ENCODE results near the gene RYR2. TPM values are rescaled to one million over a fixed set of nuclear protein-coding genes. Genes with fewer than 3 reads are reported as not detected.

The RYR2 gene
- total and polyA plus RNA-seq, 4 donors, result 2.6 to 128 (median 17.7) TPM

- WGBS, 2 donors, result 85% methylated on average over 4 of the region's 4 CpGs
- no peaks in the 10 kb centered on the region for H3K4me1 ChIP-seq (ENCODE audit: control insufficient read depth in 1 of 2, insufficient read depth in 2 of 2, low read length in 2 of 2)
- no peak for DNase-seq
- no peak overlapping the region for H3K27ac ChIP-seq (ENCODE audit: low read depth in 1 of 2, low read length in 2 of 2)
- no peaks in the 10 kb centered on the region for H3K27me3 ChIP-seq (ENCODE audit: control insufficient read depth in 1 of 2, insufficient read depth in 2 of 2, low read length in 1 of 2)
- H3K9me3 ChIP-seq (ENCODE audit: control insufficient read depth, low read length), result no peaks in the 10 kb centered on the region
- intact Hi-C loops (cut with DNase I), result no loop called here
- H3K36me3 ChIP-seq (ENCODE audit: control insufficient read depth in 1 of 2, insufficient read depth in 2 of 2, low read length in 1 of 2), result peaks cover 0 to 2% of the 10 kb centered on the region in 2 donors
- H3K4me3 ChIP-seq (ENCODE audit: low read length in 2 of 2), result no peak overlapping the region
- no peak for ATAC-seq (ENCODE audit: low FRiP score)
Observed at GRCh38 chr1:237671262-237671661, 629.3 kb downstream of the RYR2 start.

DNA sequence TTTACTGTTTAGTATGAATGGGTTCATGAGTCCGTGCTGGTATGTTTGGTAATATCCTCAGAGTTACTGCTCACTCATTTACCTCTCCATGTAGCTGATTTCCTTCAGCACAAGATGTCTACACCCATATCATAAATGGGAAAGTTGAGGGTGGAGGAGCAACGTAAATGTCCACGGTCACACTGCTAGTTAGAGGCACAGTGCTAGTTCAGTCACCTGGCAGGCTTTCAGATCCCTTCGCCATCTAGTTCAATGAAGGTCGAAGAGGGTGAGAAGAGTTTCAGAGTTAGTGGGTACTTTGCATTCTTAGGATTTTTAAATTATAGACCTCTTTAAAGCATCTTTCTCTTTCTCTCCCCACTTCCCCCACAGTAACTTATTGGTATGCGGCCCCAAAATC is 630.0 kb downstream of the RYR2 start:
- Histone ChIP-seq H3K27me3 (ENCODE audit: control insufficient read depth in 1 of 2, insufficient read depth in 2 of 2, low read length in 1 of 2) (no peaks in the 10 kb centered on the region), H3K9me3 (ENCODE audit: control insufficient read depth, low read length) (no peaks in the 10 kb centered on the region), H3K4me1 (ENCODE audit: control insufficient read depth in 1 of 2, insufficient read depth in 2 of 2, low read length in 2 of 2) (no peaks in the 10 kb centered on the region), H3K4me3 (ENCODE audit: low read length in 2 of 2) (no peak overlapping the region), H3K27ac (ENCODE audit: low read depth in 1 of 2, low read length in 2 of 2) (no peak overlapping the region), H3K36me3 (ENCODE audit: control insufficient read depth in 1 of 2, insufficient read depth in 2 of 2, low read length in 1 of 2) (peaks cover 0 to 2% of the 10 kb centered on the region in 2 donors)
- WGBS, 2 donors, result 88% methylated on average over 6 of the region's 6 CpGs
- intact Hi-C loops (cut with DNase I), result no loop called here
- DNase-seq, result no peak
- ATAC-seq (ENCODE audit: low FRiP score), result no peak

DNA sequence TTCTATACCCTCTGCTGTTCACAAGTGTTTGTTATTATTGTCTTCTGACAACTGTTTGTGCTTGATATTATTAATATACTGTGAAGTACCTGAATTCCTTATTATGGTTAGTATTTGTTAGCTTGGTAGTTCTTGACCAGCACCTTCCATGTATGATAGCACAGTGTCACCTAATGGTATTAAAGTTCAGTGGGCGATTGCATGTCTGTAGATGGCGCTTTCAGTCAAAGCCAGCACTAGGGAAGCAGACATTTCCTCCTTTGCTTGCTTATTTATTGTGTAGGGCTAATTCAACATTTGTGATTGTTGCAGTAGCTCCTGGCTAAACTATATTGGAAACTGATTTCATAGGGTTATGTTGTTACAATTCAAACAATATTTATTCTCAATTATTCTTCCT is 630.8 kb downstream of the RYR2 start:
- ATAC-seq (ENCODE audit: low FRiP score), result no peak
- H3K27me3 ChIP-seq (ENCODE audit: control insufficient read depth in 1 of 2, insufficient read depth in 2 of 2, low read length in 1 of 2), result no peaks in the 10 kb centered on the region
- no peak overlapping the region for H3K4me3 ChIP-seq (ENCODE audit: low read length in 2 of 2)
- H3K9me3 ChIP-seq (ENCODE audit: control insufficient read depth, low read length), result no peaks in the 10 kb centered on the region
- intact Hi-C loops (cut with DNase I), result no loop called here
- no peak overlapping the region for H3K27ac ChIP-seq (ENCODE audit: low read depth in 1 of 2, low read length in 2 of 2)
- 63 to 69% methylated on average over 2 of the region's 2 CpGs for WGBS, 2 donors
- DNase-seq, result no peak
- H3K36me3 ChIP-seq (ENCODE audit: control insufficient read depth in 1 of 2, insufficient read depth in 2 of 2, low read length in 1 of 2), result peaks cover 0 to 2% of the 10 kb centered on the region in 2 donors
- H3K4me1 ChIP-seq (ENCODE audit: control insufficient read depth in 1 of 2, insufficient read depth in 2 of 2, low read length in 2 of 2), result no peaks in the 10 kb centered on the region

DNA sequence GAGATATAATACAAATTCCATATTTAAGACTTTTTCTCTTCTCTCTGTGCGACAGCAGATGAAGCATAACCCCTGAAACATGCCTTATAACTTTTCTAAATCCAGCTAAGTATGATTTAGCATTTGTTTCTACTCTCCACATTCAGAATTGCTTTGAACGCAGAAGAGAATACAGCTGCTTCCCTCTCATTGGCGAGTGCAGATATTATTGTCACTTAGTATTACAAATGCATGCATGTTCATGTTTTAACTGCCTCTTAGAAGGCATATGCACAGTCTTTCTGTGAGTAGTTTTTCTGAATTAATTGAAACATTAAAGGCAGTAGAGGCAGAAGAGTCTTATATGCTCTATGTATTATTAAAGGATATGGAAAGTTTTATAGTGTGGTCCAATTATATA is 631.6 kb downstream of the RYR2 start:
- H3K9me3 ChIP-seq (ENCODE audit: control insufficient read depth, low read length), result no peaks in the 10 kb centered on the region
- no peaks in the 10 kb centered on the region for H3K4me1 ChIP-seq (ENCODE audit: control insufficient read depth in 1 of 2, insufficient read depth in 2 of 2, low read length in 2 of 2)
- DNase-seq (no peak), ATAC-seq (ENCODE audit: low FRiP score) (no peak)
- H3K4me3 ChIP-seq (ENCODE audit: low read length in 2 of 2), result no peak overlapping the region
- intact Hi-C loops (cut with DNase I), result no loop called here
- no peak overlapping the region for H3K27ac ChIP-seq (ENCODE audit: low read depth in 1 of 2, low read length in 2 of 2)
- WGBS, 2 donors, result 82 to 91% methylated on average over 3 of the region's 3 CpGs
- H3K27me3 ChIP-seq (ENCODE audit: control insufficient read depth in 1 of 2, insufficient read depth in 2 of 2, low read length in 1 of 2), result no peaks in the 10 kb centered on the region
- H3K36me3 ChIP-seq (ENCODE audit: control insufficient read depth in 1 of 2, insufficient read depth in 2 of 2, low read length in 1 of 2), result peaks cover 0 to 2% of the 10 kb centered on the region in 2 donors

DNA sequence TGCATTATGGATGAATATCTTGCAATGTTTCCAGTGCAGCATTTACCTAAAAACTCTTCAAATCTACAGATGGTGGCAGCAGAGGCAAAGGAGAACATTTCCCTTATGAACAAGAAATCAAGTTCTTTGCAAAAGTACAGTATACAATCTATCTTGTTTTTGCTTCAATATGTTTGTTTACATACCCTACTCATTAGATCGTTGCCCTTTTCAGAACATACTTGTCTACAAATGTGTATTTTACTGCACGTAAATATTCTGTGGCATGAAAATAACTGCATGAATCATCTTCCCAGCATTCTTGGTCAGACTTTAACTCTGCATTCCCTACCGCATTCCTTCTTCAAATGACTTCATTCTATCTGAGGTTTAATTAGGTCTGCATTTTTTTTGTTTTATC is 636.0 kb downstream of the RYR2 start:
- Histone ChIP-seq H3K4me3 (ENCODE audit: low read length in 2 of 2) (no peak overlapping the region), H3K36me3 (ENCODE audit: control insufficient read depth in 1 of 2, insufficient read depth in 2 of 2, low read length in 1 of 2) (peaks cover 0 to 4% of the 10 kb centered on the region in 2 donors), H3K4me1 (ENCODE audit: control insufficient read depth in 1 of 2, insufficient read depth in 2 of 2, low read length in 2 of 2) (no peaks in the 10 kb centered on the region), H3K27ac (ENCODE audit: low read depth in 1 of 2, low read length in 2 of 2) (no peak overlapping the region), H3K27me3 (ENCODE audit: control insufficient read depth in 1 of 2, insufficient read depth in 2 of 2, low read length in 1 of 2) (no peaks in the 10 kb centered on the region), H3K9me3 (ENCODE audit: control insufficient read depth, low read length) (no peaks in the 10 kb centered on the region)
- intact Hi-C loops (cut with DNase I), result no loop called here
- ATAC-seq (ENCODE audit: low FRiP score) (no peak), DNase-seq (no peak)
- 4 to 6% methylated on average over 3 of the region's 3 CpGs for WGBS, 2 donors

- ATAC-seq (ENCODE audit: low FRiP score), result no peak
- no peaks in the 10 kb centered on the region for H3K9me3 ChIP-seq (ENCODE audit: control insufficient read depth, low read length)
- no peaks in the 10 kb centered on the region for H3K27me3 ChIP-seq (ENCODE audit: control insufficient read depth in 1 of 2, insufficient read depth in 2 of 2, low read length in 1 of 2)
- intact Hi-C loops (cut with DNase I), result no loop called here
- DNase-seq, result no peak
- WGBS, 2 donors, result 94% methylated on average over 6 of the region's 6 CpGs
- H3K27ac ChIP-seq (ENCODE audit: low read depth in 1 of 2, low read length in 2 of 2), result no peak overlapping the region
- H3K4me3 ChIP-seq (ENCODE audit: low read length in 2 of 2), result no peak overlapping the region
- peaks cover 0 to 4% of the 10 kb centered on the region in 2 donors for H3K36me3 ChIP-seq (ENCODE audit: control insufficient read depth in 1 of 2, insufficient read depth in 2 of 2, low read length in 1 of 2)
- no peaks in the 10 kb centered on the region for H3K4me1 ChIP-seq (ENCODE audit: control insufficient read depth in 1 of 2, insufficient read depth in 2 of 2, low read length in 2 of 2)
Observed at GRCh38 chr1:237679687-237680086, 637.7 kb downstream of the RYR2 start.

- Histone ChIP-seq H3K27ac (ENCODE audit: low read depth in 1 of 2, low read length in 2 of 2) (no peak overlapping the region), H3K36me3 (ENCODE audit: control insufficient read depth in 1 of 2, insufficient read depth in 2 of 2, low read length in 1 of 2) (peaks cover 0 to 4% of the 10 kb centered on the region in 2 donors), H3K4me1 (ENCODE audit: control insufficient read depth in 1 of 2, insufficient read depth in 2 of 2, low read length in 2 of 2) (no peaks in the 10 kb centered on the region), H3K27me3 (ENCODE audit: control insufficient read depth in 1 of 2, insufficient read depth in 2 of 2, low read length in 1 of 2) (no peaks in the 10 kb centered on the region), H3K4me3 (ENCODE audit: low read length in 2 of 2) (no peak overlapping the region), H3K9me3 (ENCODE audit: control insufficient read depth, low read length) (no peaks in the 10 kb centered on the region)
- 90 to 93% methylated on average over 6 of the region's 6 CpGs for WGBS, 2 donors
- DNase-seq, result no peak
- ATAC-seq (ENCODE audit: low FRiP score), result no peak
- intact Hi-C loops (cut with DNase I), result no loop called here
Observed at GRCh38 chr1:237681210-237681609, 639.2 kb downstream of the RYR2 start.

GRCh38 chr1:237684236-237684635 is 642.3 kb downstream of the RYR2 start:
- intact Hi-C loops (cut with DNase I), result no loop called here
- WGBS, 2 donors, result 89 to 93% methylated on average over 6 of the region's 6 CpGs
- Histone ChIP-seq H3K27me3 (ENCODE audit: control insufficient read depth in 1 of 2, insufficient read depth in 2 of 2, low read length in 1 of 2) (no peaks in the 10 kb centered on the region), H3K9me3 (ENCODE audit: control insufficient read depth, low read length) (no peaks in the 10 kb centered on the region), H3K4me1 (ENCODE audit: control insufficient read depth in 1 of 2, insufficient read depth in 2 of 2, low read length in 2 of 2) (no peaks in the 10 kb centered on the region), H3K27ac (ENCODE audit: low read depth in 1 of 2, low read length in 2 of 2) (no peak overlapping the region), H3K4me3 (ENCODE audit: low read length in 2 of 2) (no peak overlapping the region), H3K36me3 (ENCODE audit: control insufficient read depth in 1 of 2, insufficient read depth in 2 of 2, low read length in 1 of 2) (peaks cover 1 to 4% of the 10 kb centered on the region in 2 donors)
- DNase-seq (no peak), ATAC-seq (ENCODE audit: low FRiP score) (no peak)

DNA sequence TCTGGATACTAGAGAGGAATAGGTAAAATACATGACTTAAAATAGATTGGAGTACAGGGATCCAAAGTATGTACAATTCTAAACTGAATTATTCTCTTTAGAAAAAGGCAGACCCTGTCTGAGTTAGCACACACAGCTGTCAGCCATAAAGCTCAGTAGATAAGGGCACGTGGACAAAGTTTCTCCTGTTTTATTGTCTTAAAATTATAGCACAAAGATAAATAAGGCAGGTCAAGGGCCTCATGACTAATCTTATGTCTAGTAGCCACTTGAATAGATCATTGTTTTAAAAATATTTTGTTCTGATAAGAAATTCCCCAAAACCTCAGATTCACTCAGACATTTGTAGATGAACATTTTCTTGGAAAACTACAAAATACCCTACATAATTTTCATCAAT is 643.6 kb downstream of the RYR2 start:
- H3K4me3 ChIP-seq (ENCODE audit: low read length in 2 of 2), result no peak overlapping the region
- ATAC-seq (ENCODE audit: low FRiP score) (no peak), DNase-seq (no peak)
- no peaks in the 10 kb centered on the region for H3K9me3 ChIP-seq (ENCODE audit: control insufficient read depth, low read length)
- H3K27me3 ChIP-seq (ENCODE audit: control insufficient read depth in 1 of 2, insufficient read depth in 2 of 2, low read length in 1 of 2), result no peaks in the 10 kb centered on the region
- H3K27ac ChIP-seq (ENCODE audit: low read depth in 1 of 2, low read length in 2 of 2), result no peak overlapping the region
- H3K4me1 ChIP-seq (ENCODE audit: control insufficient read depth in 1 of 2, insufficient read depth in 2 of 2, low read length in 2 of 2), result no peaks in the 10 kb centered on the region
- WGBS, 2 donors, result 31 to 49% methylated on average over 1 of the region's 1 CpG
- H3K36me3 ChIP-seq (ENCODE audit: control insufficient read depth in 1 of 2, insufficient read depth in 2 of 2, low read length in 1 of 2), result peaks cover under 1 to 1% of the 10 kb centered on the region in 2 donors
- intact Hi-C loops (cut with DNase I), result no loop called here
